H9 (cell line): ENCODE results near the gene ITPR3. TPM values are rescaled to one million over a fixed set of nuclear protein-coding genes. Genes with fewer than 3 reads are reported as not detected.

Experiments used
- DNase-seq: peaks from one replicate; pipeline ENCODE4 v3.0.0-alpha.2; 2017
- H2AFZ ChIP-seq: one replicate; pipeline ENCODE4 v1.6.1; 2013; ENCODE audit warnings: mild to moderate bottlenecking, low read length, control low read depth, moderate library complexity
- H2AK5ac ChIP-seq: 2 replicates; pipeline ENCODE4 v1.6.1; 2013; ENCODE audit warnings: low read length, control low read depth, mixed read lengths; ENCODE audit not compliant: insufficient read length
- H2BK120ac ChIP-seq: one replicate; pipeline ENCODE4 v1.6.1; 2013; ENCODE audit warnings: low read depth, mild to moderate bottlenecking, low read length, control low read depth, inconsistent platforms; ENCODE audit not compliant: poor library complexity, severe bottlenecking
- H2BK12ac ChIP-seq: 2 replicates; pipeline ENCODE4 v1.6.1; 2013; ENCODE audit warnings: low read length, control low read depth, mixed read lengths, low read depth; ENCODE audit not compliant: insufficient read length
- H2BK15ac ChIP-seq: 2 replicates; pipeline ENCODE4 v1.6.1; 2013; ENCODE audit warnings: low read depth, low read length, control low read depth
- H2BK20ac ChIP-seq: one replicate; pipeline ENCODE4 v1.6.1; 2013; ENCODE audit warnings: low read depth, mild to moderate bottlenecking, low read length, control low read depth, inconsistent platforms; ENCODE audit not compliant: poor library complexity, severe bottlenecking
- H2BK5ac ChIP-seq: 2 replicates; pipeline ENCODE4 v1.6.1; 2013; ENCODE audit warnings: low read length, control low read depth, mixed read lengths; ENCODE audit not compliant: insufficient read length
- H3K14ac ChIP-seq: 2 replicates; pipeline ENCODE4 v1.6.1; 2013; ENCODE audit warnings: low read length, control low read depth; ENCODE audit not compliant: insufficient read depth
- H3K18ac ChIP-seq: 2 replicates; pipeline ENCODE4 v1.6.1; 2013; ENCODE audit warnings: low read depth, mild to moderate bottlenecking, mixed read lengths, low read length, control low read depth; ENCODE audit not compliant: insufficient read length
- H3K23ac ChIP-seq: 2 replicates; pipeline ENCODE4 v1.6.1; 2013; ENCODE audit warnings: low read length, control low read depth, mixed read lengths, low read depth; ENCODE audit not compliant: insufficient read length
- H3K23me2 ChIP-seq: 2 replicates; pipeline ENCODE4 v1.6.1; 2013; ENCODE audit warnings: low read depth, mild to moderate bottlenecking, mixed read lengths, low read length, control low read depth; ENCODE audit not compliant: insufficient read length, poor library complexity, severe bottlenecking
- H3K27ac ChIP-seq: 2 replicates; pipeline ENCODE4 v1.5.1; 2013; ENCODE audit warnings: low read length, control low read depth, mixed read lengths, low read depth; ENCODE audit not compliant: insufficient read length
- H3K27me3 ChIP-seq: 2 replicates; pipeline ENCODE4 v1.6.1; 2013; ENCODE audit warnings: low read length, control low read depth, inconsistent platforms; ENCODE audit not compliant: insufficient read depth
- H3K4ac ChIP-seq: 2 replicates; pipeline ENCODE4 v1.6.1; 2013; ENCODE audit warnings: low read depth, mild to moderate bottlenecking, control low read depth, inconsistent platforms, low read length, moderate library complexity
- H3K4me1 ChIP-seq: 2 replicates; pipeline ENCODE4 v1.6.1; 2013; ENCODE audit warnings: low read length, control low read depth, inconsistent platforms; ENCODE audit not compliant: insufficient read depth
- H3K4me2 ChIP-seq: 2 replicates; pipeline ENCODE4 v1.6.1; 2013; ENCODE audit warnings: low read length, control low read depth, mixed read lengths; ENCODE audit not compliant: insufficient read length, insufficient read depth
- H3K56ac ChIP-seq: 2 replicates; pipeline ENCODE4 v1.6.1; 2013; ENCODE audit warnings: low read depth, mild to moderate bottlenecking, mixed read lengths, low read length, control low read depth; ENCODE audit not compliant: insufficient read length
- H3K79me1 ChIP-seq: 2 replicates; pipeline ENCODE4 v1.6.1; 2013; ENCODE audit warnings: low read depth, mild to moderate bottlenecking, moderate library complexity, low read length, control low read depth, inconsistent platforms; ENCODE audit not compliant: insufficient read depth, poor library complexity, severe bottlenecking
- H3K79me2 ChIP-seq: 2 replicates; pipeline ENCODE4 v1.6.1; 2013; ENCODE audit warnings: low read length, control low read depth, inconsistent platforms; ENCODE audit not compliant: insufficient read depth
- H3K9ac ChIP-seq: 2 replicates; pipeline ENCODE4 v1.6.1; 2013; ENCODE audit warnings: low read length, control low read depth, mixed read lengths; ENCODE audit not compliant: insufficient read length; ENCODE audit errors: extremely low read depth
- H3K9me3 ChIP-seq: one replicate; pipeline ENCODE4 v1.6.1; 2013; ENCODE audit warnings: low read depth, low read length, inconsistent platforms; ENCODE audit not compliant: control insufficient read depth
- H3T11ph ChIP-seq: one replicate; pipeline ENCODE4 v1.6.1; 2013; ENCODE audit warnings: mild to moderate bottlenecking, low read length, control low read depth, inconsistent platforms
- H4K20me1 ChIP-seq: one replicate; pipeline ENCODE4 v1.6.1; 2013; ENCODE audit not compliant: control insufficient read depth, insufficient read length, insufficient read depth
- H4K5ac ChIP-seq: 2 replicates; pipeline ENCODE4 v1.6.1; 2013; ENCODE audit warnings: low read depth, mild to moderate bottlenecking, mixed read lengths, low read length, control low read depth; ENCODE audit not compliant: insufficient read length
- H4K8ac ChIP-seq: replicated peaks from 2 replicates; pipeline ENCODE4 v1.6.1; 2013; ENCODE audit warnings: low read length, control low read depth, mixed read lengths, low read depth; ENCODE audit not compliant: insufficient read length
- H4K91ac ChIP-seq: 2 replicates; pipeline ENCODE4 v1.6.1; 2013; ENCODE audit warnings: low read depth, mild to moderate bottlenecking, moderate library complexity, mixed read lengths, low read length, control low read depth; ENCODE audit not compliant: insufficient read length
- H3K27ac Mint-ChIP-seq, 3 experiments: 2 replicates in 2 of 3; 3 replicates in 1 of 3; pipeline ENCODE4 v1.8.0; 2020 to 2021; ENCODE audit warnings: mixed read lengths in 3 of 3, mild to moderate bottlenecking in 1 of 3, moderate library complexity in 1 of 3
- H3K27me3 Mint-ChIP-seq: 2 replicates; pipeline ENCODE4 v1.8.0; 2021; ENCODE audit warnings: low read depth, mild to moderate bottlenecking, moderate library complexity, mixed read lengths
- H3K36me3 Mint-ChIP-seq, 3 experiments: 2 replicates in 2 of 3; 3 replicates in 1 of 3; pipeline ENCODE4 v1.8.0; 2020 to 2021; ENCODE audit warnings: low read depth in 3 of 3, mixed read lengths in 3 of 3; ENCODE audit not compliant: insufficient read depth in 1 of 3
- H3K4me1 Mint-ChIP-seq, 2 experiments: 2 replicates each; pipeline ENCODE4 v1.8.0; 2020; ENCODE audit warnings: mixed read lengths in 2 of 2
- H3K4me3 Mint-ChIP-seq, 2 experiments: 2 replicates in 1 of 2; 3 replicates in 1 of 2; pipeline ENCODE4 v1.8.0; 2020 to 2021; ENCODE audit warnings: mild to moderate bottlenecking in 2 of 2, mixed read lengths in 2 of 2, moderate library complexity in 1 of 2
- H3K9me3 Mint-ChIP-seq, 2 experiments: 2 replicates in 1 of 2; 3 replicates in 1 of 2; pipeline ENCODE4 v1.8.0; 2020; ENCODE audit warnings: mild to moderate bottlenecking in 2 of 2, mixed read lengths in 2 of 2, moderate library complexity in 1 of 2
- CTCF ChIP-seq: fragments of 200-600 bp; sonication (generic); conservative IDR thresholded peaks from 3 replicates; pipeline ENCODE4 v1.8.0; 2021; ENCODE audit warnings: antibody characterized with exemption, mild to moderate bottlenecking
- WGBS: extraction: QIAGEN DNeasy Blood & Tissue Kit; methylation state at CpG from one replicate; pipeline ENCODE4 v1.1.7; 2013; ENCODE audit warnings: missing lambda C conversion rate, low lambda C conversion rate, mixed read lengths; ENCODE audit not compliant: insufficient read length; ENCODE audit errors: extremely low coverage; 5-methylcytosine and 5-hydroxymethylcytosine counted together
- total RNA-seq: library from RNA; stranded (reverse); gene quantifications from 2 replicates; pipeline ENCODE4 v1.2.1, GENCODE V29; 2021

Gene ITPR3
- total RNA-seq, 1 experiment from 2014 or later: 40.3 TPM

GRCh38 chr6:33676416-33677142, 55.5 kb downstream of the ITPR3 start:
- H3K4me1 Mint-ChIP-seq: peaks cover 0 to 4% of the 10 kb centered on the region in 2 experiments; a peak in 1 of 4 replicates
- no peak overlapping the region for H4K91ac ChIP-seq
- H3T11ph ChIP-seq: no peak overlapping the region
- H3K36me3 Mint-ChIP-seq: peaks cover 36 to 79% (median 66%) of the 10 kb centered on the region in 3 experiments
- H3K79me2 ChIP-seq: no peaks in the 10 kb centered on the region
- H3K56ac ChIP-seq: no peak overlapping the region
- H3K27me3 Mint-ChIP-seq: no peaks in the 10 kb centered on the region; the same call in 1 of the 2 replicates
- DNase-seq: no peak
- H4K20me1 ChIP-seq: no peaks in the 10 kb centered on the region
- no peaks in the 10 kb centered on the region for H3K23me2 ChIP-seq
- no peak overlapping the region for H3K23ac ChIP-seq
- H2AK5ac ChIP-seq: no peak overlapping the region
- no peak overlapping the region for H2BK5ac ChIP-seq
- no peaks in the 10 kb centered on the region for H3K9me3 Mint-ChIP-seq
- no peak overlapping the region for H2AFZ ChIP-seq
- no peak for TF ChIP-seq CTCF
- no peaks in the 10 kb centered on the region for H3K79me1 ChIP-seq
- no peak overlapping the region for H4K5ac ChIP-seq
- no peak overlapping the region for H3K4me2 ChIP-seq
- no peaks in the 10 kb centered on the region for H3K4me1 ChIP-seq
- no peak overlapping the region for H2BK12ac ChIP-seq
- H2BK15ac ChIP-seq: no peak overlapping the region
- H3K4ac ChIP-seq: no peak overlapping the region
- H3K27ac ChIP-seq: no peak overlapping the region
- no peaks in the 10 kb centered on the region for H3K27me3 ChIP-seq
- H3K14ac ChIP-seq: no peak overlapping the region
- WGBS: no CpG with 5 or more reads among the region's 15 CpGs
- H2BK120ac ChIP-seq: no peak overlapping the region
- no peak overlapping the region for H3K9ac ChIP-seq
- H4K8ac ChIP-seq: no peak overlapping the region
- H2BK20ac ChIP-seq: no peak overlapping the region
- no peak overlapping the region for H3K18ac ChIP-seq
- H3K9me3 ChIP-seq: no peaks in the 10 kb centered on the region
- H3K27ac Mint-ChIP-seq: peak overlapping the region in 1 of 3 experiments; percentile 68; a peak in 1 of 7 replicates
- H3K4me3 Mint-ChIP-seq: no peak overlapping the region
